Gastrocnemius medialis (tissue), 4 donors: Measurements from ENCODE around the gene HCN2. TPM values are rescaled to one million over a fixed set of nuclear protein-coding genes. Genes with fewer than 3 reads are reported as not detected.

Experiments
- ATAC-seq, 2 donors: fragments of 150-250 bp; one replicate each; pipeline ENCODE4 v1.9.1; 2016
- DNase-seq, 2 donors: peaks; one replicate each; pipeline ENCODE4 v3.0.0-alpha.2; 2019
- H3K27ac ChIP-seq, 4 donors: fragments of 200-600 bp; sonication (generic); 1 replicate in 1 of 4; 2 replicates in 3 of 4; pipeline ENCODE4 v1.5.1; 2016 to 2018; ENCODE audit warnings: mild to moderate bottlenecking in 2 of 4, moderate library complexity in 1 of 4
- H3K27me3 ChIP-seq, 3 donors: fragments of 200-600 bp; sonication (generic) in 2 of 3; 1 replicate in 1 of 3; 2 replicates in 2 of 3; pipeline versions ENCODE4 v1.5.1 to v1.6.0; 2016 to 2019; ENCODE audit warnings: mild to moderate bottlenecking in 1 of 3, moderate library complexity in 1 of 3
- H3K36me3 ChIP-seq, 2 donors: fragments of 200-600 bp; sonication (generic) in 1 of 2; one replicate each; pipeline ENCODE4 v1.5.1; 2017 to 2018
- H3K4me1 ChIP-seq, 2 donors: fragments of 200-600 bp; sonication (generic) in 1 of 2; one replicate each; pipeline ENCODE4 v1.5.1; 2016 to 2017; ENCODE audit warnings: mild to moderate bottlenecking in 2 of 2
- H3K4me3 ChIP-seq, 4 donors: fragments of 200-600 bp; sonication (generic) in 3 of 4; 1 replicate in 1 of 4; 2 replicates in 3 of 4; pipeline ENCODE4 v1.5.1; 2016 to 2019; ENCODE audit warnings: mild to moderate bottlenecking in 2 of 4
- H3K9me3 ChIP-seq, 3 donors: fragments of 200-600 bp; sonication (generic) in 2 of 3; 1 replicate in 1 of 3; 2 replicates in 2 of 3; pipeline ENCODE4 v1.5.1; 2016 to 2019
- CTCF ChIP-seq, 5 experiments: fragments of 450-650 bp in 3 of 5; fragments of 200-600 bp in 2 of 5; sonication (generic) in 2 of 5; IDR thresholded peaks in 4 of 5; conservative IDR thresholded peaks in 1 of 5; 1 replicate in 4 of 5; 2 replicates in 1 of 5; pipeline ENCODE4 v1.5.1; 2016 to 2019; ENCODE audit warnings: antibody characterized with exemption in 5 of 5, mild to moderate bottlenecking in 3 of 5, moderate library complexity in 3 of 5
- POLR2A ChIP-seq, 2 donors: fragments of 450-650 bp; IDR thresholded peaks; one replicate each; pipeline ENCODE4 v1.6.1; 2017; ENCODE audit warnings: antibody characterized with exemption in 2 of 2, mild to moderate bottlenecking in 2 of 2, moderate library complexity in 2 of 2
- in situ Hi-C, 4 donors: fragments of 200-750 bp; cut with MboI; loops; one replicate each; pipeline versions ENCODE4 v1.15.0 to v1.8.0; 2017; ENCODE audit warnings: low sequenced_read_pairs in 4 of 4
- intact Hi-C: fragments of 100-400 bp; cut with DNase I; formaldehyde crosslinking; loops from one replicate; pipeline ENCODE4 v1.15.1; 2023; ENCODE audit warnings: low total_unique reads
- total RNA-seq, 4 donors: library from RNA; depleted of rRNA; stranded (reverse); fragments of >200 nt; gene quantifications; one replicate each; pipeline versions ENCODE4 v1.1.0 to v1.2.3, GENCODE V29; 2016

Gene HCN2
- total RNA-seq, 4 donors from 2014 or later: 0.10 TPM; not detected in 3

- H3K4me3 ChIP-seq: no peak overlapping the region
- peaks cover 5 to 6% of the 10 kb centered on the region in 2 donors for H3K4me1 ChIP-seq
- intact Hi-C loops: no loop called here
- no peak for ATAC-seq
- H3K9me3 ChIP-seq: no peaks in the 10 kb centered on the region
- DNase-seq: no peak
- H3K27me3 ChIP-seq: peaks cover 4 to 7% (median 5%) of the 10 kb centered on the region in 3 donors
- H3K27ac ChIP-seq: no peak overlapping the region
- in situ Hi-C loops: no loop called here
- TF ChIP-seq POLR2A (IDR thresholded peaks at IDR 0.05): no peak
- TF ChIP-seq CTCF (IDR thresholded peaks at IDR 0.05 in 4 of 5, conservative IDR thresholded peaks at IDR 0.05 in 1 of 5): no peak
- no peaks in the 10 kb centered on the region for H3K36me3 ChIP-seq
Observed at GRCh38 chr19:566403-566802, 23.3 kb upstream of the HCN2 start.

GRCh38 chr19:566844-567243 lies 22.8 kb upstream of the HCN2 start:
- no peak for ATAC-seq
- in situ Hi-C loops: no loop called here
- H3K27me3 ChIP-seq: peaks cover 4 to 8% (median 5%) of the 10 kb centered on the region in 3 donors

GRCh38 chr19:567296-567900 lies 22.3 kb upstream of the HCN2 start:
- no peak overlapping the region for H3K27ac ChIP-seq
- no peak for ATAC-seq
- in situ Hi-C loops (no loop called here), intact Hi-C loops (no loop called here)
- peaks cover 10 to 11% of the 10 kb centered on the region in 2 donors for H3K4me1 ChIP-seq
- H3K27me3 ChIP-seq: peaks cover 4 to 8% (median 5%) of the 10 kb centered on the region in 3 donors
- no peaks in the 10 kb centered on the region for H3K36me3 ChIP-seq
- no peak for DNase-seq
- no peaks in the 10 kb centered on the region for H3K9me3 ChIP-seq
- no peak overlapping the region for H3K4me3 ChIP-seq
- no peak for TF ChIP-seq POLR2A (IDR thresholded peaks at IDR 0.05)
- TF ChIP-seq CTCF (IDR thresholded peaks at IDR 0.05 in 4 of 5, conservative IDR thresholded peaks at IDR 0.05 in 1 of 5): no peak

More at GRCh38 chr19:566844-567243, 22.8 kb upstream of the HCN2 start:
- H3K4me3 ChIP-seq: no peak overlapping the region
- DNase-seq: no peak
- no peaks in the 10 kb centered on the region for H3K36me3 ChIP-seq
- intact Hi-C loops: no loop called here
- no peaks in the 10 kb centered on the region for H3K9me3 ChIP-seq
- peaks cover 10% of the 10 kb centered on the region in 2 donors for H3K4me1 ChIP-seq
- H3K27ac ChIP-seq: no peak overlapping the region
- TF ChIP-seq CTCF (IDR thresholded peaks at IDR 0.05 in 4 of 5, conservative IDR thresholded peaks at IDR 0.05 in 1 of 5) (no peak), POLR2A (IDR thresholded peaks at IDR 0.05) (no peak)

GRCh38 chr19:570251-570686 lies 19.4 kb upstream of the HCN2 start:
- peaks cover 4 to 8% (median 5%) of the 10 kb centered on the region in 3 donors for H3K27me3 ChIP-seq
- no peaks in the 10 kb centered on the region for H3K9me3 ChIP-seq
- no peaks in the 10 kb centered on the region for H3K36me3 ChIP-seq
- H3K27ac ChIP-seq: no peak overlapping the region
- H3K4me1 ChIP-seq: peaks cover 26 to 30% of the 10 kb centered on the region in 2 donors
- in situ Hi-C loops: no loop called here
- no peak for ATAC-seq
- TF ChIP-seq CTCF (IDR thresholded peaks at IDR 0.05 in 4 of 5, conservative IDR thresholded peaks at IDR 0.05 in 1 of 5) (no peak), POLR2A (IDR thresholded peaks at IDR 0.05) (no peak)
- intact Hi-C loops: loop anchor here (5.0 to 10.0 kb wide), 2 partner anchors 83 to 645 kb away; no protein-coding TSS in a partner anchor
- no peak overlapping the region for H3K4me3 ChIP-seq
- peak in 1 of 2 donors; percentile 16 for DNase-seq
